ENCODE data around the gene HERPUD2.

DNA sequence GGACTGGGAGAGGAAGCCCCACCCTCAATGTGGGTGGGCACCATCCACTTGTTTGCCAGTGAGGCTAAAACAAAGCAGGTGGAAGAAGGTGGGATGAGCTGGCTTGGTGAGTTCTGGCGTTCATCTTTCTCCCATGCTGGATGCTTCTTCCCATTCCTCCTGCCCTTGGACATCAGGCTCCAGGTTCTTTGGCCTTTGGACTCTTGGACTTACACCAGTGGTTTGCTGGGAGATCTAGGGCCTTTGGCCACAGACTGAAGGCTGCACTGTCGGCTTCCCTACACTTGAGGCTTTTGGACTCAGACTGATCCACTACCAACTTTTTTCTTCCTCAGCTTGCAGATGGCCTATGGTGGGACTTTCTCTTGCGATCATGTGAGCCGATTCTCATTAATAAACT is 106.3 kb downstream of the HERPUD2 start:
- TF ChIP-seq, protein P1, sequence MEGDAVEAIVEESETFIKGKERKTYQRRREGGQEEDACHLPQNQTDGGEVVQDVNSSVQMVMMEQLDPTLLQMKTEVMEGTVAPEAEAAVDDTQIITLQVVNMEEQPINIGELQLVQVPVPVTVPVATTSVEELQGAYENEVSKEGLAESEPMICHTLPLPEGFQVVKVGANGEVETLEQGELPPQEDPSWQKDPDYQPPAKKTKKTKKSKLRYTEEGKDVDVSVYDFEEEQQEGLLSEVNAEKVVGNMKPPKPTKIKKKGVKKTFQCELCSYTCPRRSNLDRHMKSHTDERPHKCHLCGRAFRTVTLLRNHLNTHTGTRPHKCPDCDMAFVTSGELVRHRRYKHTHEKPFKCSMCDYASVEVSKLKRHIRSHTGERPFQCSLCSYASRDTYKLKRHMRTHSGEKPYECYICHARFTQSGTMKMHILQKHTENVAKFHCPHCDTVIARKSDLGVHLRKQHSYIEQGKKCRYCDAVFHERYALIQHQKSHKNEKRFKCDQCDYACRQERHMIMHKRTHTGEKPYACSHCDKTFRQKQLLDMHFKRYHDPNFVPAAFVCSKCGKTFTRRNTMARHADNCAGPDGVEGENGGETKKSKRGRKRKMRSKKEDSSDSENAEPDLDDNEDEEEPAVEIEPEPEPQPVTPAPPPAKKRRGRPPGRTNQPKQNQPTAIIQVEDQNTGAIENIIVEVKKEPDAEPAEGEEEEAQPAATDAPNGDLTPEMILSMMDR (IDR thresholded peaks at IDR 0.05): no peak
- TF ChIP-seq EP300 (IDR thresholded peaks at IDR 0.05; ENCODE audit: low read depth) (no peak), POLR2A (IDR thresholded peaks at IDR 0.05) (no peak), POLR2AphosphoS5 (IDR thresholded peaks at IDR 0.05) (no peak)

Measured in transverse colon (tissue), 4 donors.